Measurements from ENCODE around the gene PSMB2. TPM values are rescaled to one million over a fixed set of nuclear protein-coding genes. Genes with fewer than 3 reads are reported as not detected.
"Not testable (repeated sequence)": the region's sequence is repeated elsewhere in the genome, so short reads cannot be mapped to it uniquely, and the experiment has no call there.

The PSMB2 gene
- total RNA-seq, 2 experiments from 2014 or later, result 78.6 to 95.7 TPM

- H3K36me3 Mint-ChIP-seq (ENCODE audit: low read depth), result no peaks in the 10 kb centered on the region
- H3K9me3 Mint-ChIP-seq, result no peaks in the 10 kb centered on the region
- H3K4me3 Mint-ChIP-seq, result no peak overlapping the region
- H3K27ac Mint-ChIP-seq, result no peak overlapping the region
- H3K4me1 Mint-ChIP-seq, result no peaks in the 10 kb centered on the region
- CTCF ChIA-PET, result interaction anchor here (0.7 to 1.3 kb wide), 3 partner anchors 18 to 143 kb away, joined by 3 read pairs; no protein-coding TSS in a partner anchor
- DNase-seq, result no peak
- H3K27me3 Mint-ChIP-seq, result no peaks in the 10 kb centered on the region
- POLR2A ChIA-PET, result no interaction called here
These were observed 54.5 kb downstream of the PSMB2 start for GRCh38 chr1:35586808-35587207.

GRCh38 chr1:35585805-35586204, 55.5 kb downstream of the PSMB2 start:
- H3K9me3 Mint-ChIP-seq; H3K27me3 Mint-ChIP-seq; H3K4me1 Mint-ChIP-seq; H3K27ac Mint-ChIP-seq; H3K36me3 Mint-ChIP-seq (ENCODE audit: low read depth); DNase-seq; H3K4me3 Mint-ChIP-seq; POLR2A ChIA-PET: not testable (repeated sequence)
- CTCF ChIA-PET, result interaction anchor here (0.6 to 1.3 kb wide), 2 partner anchors 17 to 391 kb away, joined by 3 read pairs; no protein-coding TSS in a partner anchor

GRCh38 chr1:35585281-35585680, 56.0 kb downstream of the PSMB2 start:
- H3K4me3 Mint-ChIP-seq, result no peak overlapping the region
- DNase-seq, result no peak
- no peaks in the 10 kb centered on the region for H3K4me1 Mint-ChIP-seq
- H3K27me3 Mint-ChIP-seq, result no peaks in the 10 kb centered on the region
- no peaks in the 10 kb centered on the region for H3K36me3 Mint-ChIP-seq (ENCODE audit: low read depth)
- POLR2A ChIA-PET, result no interaction called here
- H3K9me3 Mint-ChIP-seq, result no peaks in the 10 kb centered on the region
- H3K27ac Mint-ChIP-seq, result no peak overlapping the region
- CTCF ChIA-PET, result interaction anchor here (0.6 to 1.1 kb wide), 2 partner anchors 9 to 392 kb away, joined by 3 read pairs; no protein-coding TSS in a partner anchor

- H3K4me3 Mint-ChIP-seq; H3K27ac Mint-ChIP-seq; DNase-seq; H3K9me3 Mint-ChIP-seq; POLR2A ChIA-PET; H3K36me3 Mint-ChIP-seq (ENCODE audit: low read depth); H3K27me3 Mint-ChIP-seq: not testable (repeated sequence)
- CTCF ChIA-PET, result interaction anchor here (0.7 kb wide), 1 partner anchor 160 kb away, joined by 3 read pairs; no protein-coding TSS in a partner anchor
- peaks cover 15% of the 10 kb centered on the region for H3K4me1 Mint-ChIP-seq
These were observed 59.7 kb downstream of the PSMB2 start for GRCh38 chr1:35581621-35582020.

- POLR2A ChIA-PET, result no interaction called here
- H3K9me3 Mint-ChIP-seq, result no peaks in the 10 kb centered on the region
- H3K27me3 Mint-ChIP-seq, result peaks cover 5% of the 10 kb centered on the region
- peaks cover 22% of the 10 kb centered on the region for H3K4me1 Mint-ChIP-seq
- peaks cover 5% of the 10 kb centered on the region for H3K36me3 Mint-ChIP-seq (ENCODE audit: low read depth)
- CTCF ChIA-PET, result interaction anchor here (0.7 kb wide), 2 partner anchors 160 to 276 kb away, joined by 3 to 4 read pairs; no protein-coding TSS in a partner anchor
- no peak for DNase-seq
- no peak overlapping the region for H3K4me3 Mint-ChIP-seq
- H3K27ac Mint-ChIP-seq, result no peak overlapping the region
These were observed 60.4 kb downstream of the PSMB2 start for GRCh38 chr1:35580949-35581388.

- CTCF ChIA-PET, result interaction anchor here (0.7 to 2.8 kb wide), 7 partner anchors 7 to 150 kb away, joined by 3 to 10 read pairs (median 3); no protein-coding TSS in a partner anchor
- Mint-ChIP-seq H3K4me1 (peaks cover 29% of the 10 kb centered on the region), H3K4me3 (peak overlapping the region; percentile 70), H3K9me3 (no peaks in the 10 kb centered on the region), H3K27ac (peak overlapping the region; percentile 85), H3K36me3 (ENCODE audit: low read depth) (peaks cover 5% of the 10 kb centered on the region), H3K27me3 (peaks cover 21% of the 10 kb centered on the region)
- POLR2A ChIA-PET, result interaction anchor here (1.0 kb wide), 1 partner anchor 192 kb away, joined by 4 read pairs; no protein-coding TSS in a partner anchor
- peak; percentile 78 for DNase-seq
These were observed 64.0 kb downstream of the PSMB2 start for GRCh38 chr1:35577071-35577998.

- H3K36me3 Mint-ChIP-seq (ENCODE audit: low read depth); DNase-seq; POLR2A ChIA-PET; H3K9me3 Mint-ChIP-seq: not testable (repeated sequence)
- Mint-ChIP-seq H3K4me3 (peak overlapping the region; percentile 64), H3K27ac (peak overlapping the region; percentile 79), H3K27me3 (peaks cover 26% of the 10 kb centered on the region), H3K4me1 (peaks cover 29% of the 10 kb centered on the region)
- CTCF ChIA-PET, result interaction anchor here (1.3 kb wide), 1 partner anchor 8 kb away, joined by 3 read pairs; no protein-coding TSS in a partner anchor
These were observed 64.6 kb downstream of the PSMB2 start for GRCh38 chr1:35576766-35577070.

GRCh38 chr1:35576061-35576765, 65.1 kb downstream of the PSMB2 start:
- Mint-ChIP-seq H3K4me3 (peak overlapping the region; percentile 64), H3K27ac (peak overlapping the region; percentile 79), H3K4me1 (peaks cover 29% of the 10 kb centered on the region), H3K27me3 (peaks cover 31% of the 10 kb centered on the region), H3K9me3 (no peaks in the 10 kb centered on the region), H3K36me3 (ENCODE audit: low read depth) (peaks cover 5% of the 10 kb centered on the region)
- DNase-seq, result no peak
- CTCF ChIA-PET, result interaction anchor here (0.5 to 1.3 kb wide), 3 partner anchors 9 to 290 kb away, joined by 3 read pairs; no protein-coding TSS in a partner anchor
- POLR2A ChIA-PET, result no interaction called here

GRCh38 chr1:35575416-35575958, 65.8 kb downstream of the PSMB2 start:
- no peak for DNase-seq
- Mint-ChIP-seq H3K36me3 (ENCODE audit: low read depth) (peaks cover 5% of the 10 kb centered on the region), H3K27ac (peak overlapping the region; percentile 2), H3K4me3 (no peak overlapping the region), H3K9me3 (no peaks in the 10 kb centered on the region), H3K4me1 (peaks cover 29% of the 10 kb centered on the region), H3K27me3 (peaks cover 34% of the 10 kb centered on the region)
- ChIA-PET CTCF (interaction anchor here (0.5 to 1.3 kb wide), 2 partner anchors 9 to 45 kb away, joined by 3 read pairs; no protein-coding TSS in a partner anchor), POLR2A (no interaction called here)

- POLR2A ChIA-PET, result no interaction called here
- no peak overlapping the region for H3K27ac Mint-ChIP-seq
- DNase-seq, result no peak
- peaks cover 29% of the 10 kb centered on the region for H3K4me1 Mint-ChIP-seq
- peaks cover 34% of the 10 kb centered on the region for H3K27me3 Mint-ChIP-seq
- CTCF ChIA-PET, result no interaction called here
- peaks cover 5% of the 10 kb centered on the region for H3K36me3 Mint-ChIP-seq (ENCODE audit: low read depth)
- no peak overlapping the region for H3K4me3 Mint-ChIP-seq
- H3K9me3 Mint-ChIP-seq, result no peaks in the 10 kb centered on the region
These were observed 66.5 kb downstream of the PSMB2 start for GRCh38 chr1:35574655-35575415.

- H3K4me3 Mint-ChIP-seq, result no peak overlapping the region
- ChIA-PET CTCF (interaction anchor here (1.6 kb wide), 1 partner anchor 142 kb away, joined by 6 read pairs; no protein-coding TSS in a partner anchor), POLR2A (no interaction called here)
- H3K36me3 Mint-ChIP-seq (ENCODE audit: low read depth), result peaks cover 5% of the 10 kb centered on the region
- no peak overlapping the region for H3K27ac Mint-ChIP-seq
- H3K9me3 Mint-ChIP-seq, result no peaks in the 10 kb centered on the region
- peaks cover 29% of the 10 kb centered on the region for H3K4me1 Mint-ChIP-seq
- H3K27me3 Mint-ChIP-seq, result peaks cover 34% of the 10 kb centered on the region
- DNase-seq, result no peak
These were observed 67.1 kb downstream of the PSMB2 start for GRCh38 chr1:35574125-35574654.

Data from activated CD4-positive, alpha-beta T cell treated with anti-CD3 and anti-CD28 coated beads, Interleukin-2, amount 10 ng/mL, durations not matched to agents 7 days and 5 days (primary cell).